ENCODE data around the gene PPL.

PPL gene

DNA sequence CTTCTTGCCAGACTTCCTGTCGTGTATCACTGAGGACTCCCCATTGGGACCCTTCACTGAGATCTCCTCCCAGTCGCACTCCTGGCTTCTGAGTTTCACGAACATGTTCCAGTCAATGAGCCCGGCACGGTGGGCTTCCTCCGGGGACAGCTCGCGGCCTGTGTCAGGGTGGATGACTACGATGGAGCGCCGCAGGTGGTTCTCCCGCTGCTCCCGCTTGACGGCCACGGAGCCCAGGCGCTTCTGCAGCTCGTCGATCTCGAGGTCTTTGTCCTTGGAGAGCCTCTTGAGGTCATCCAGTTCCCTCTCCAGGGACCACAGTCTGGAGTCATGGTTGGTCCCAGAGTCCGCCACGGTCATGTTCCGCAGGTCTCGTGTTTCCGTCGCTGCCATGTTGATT, 53.4 kb downstream of the PPL start:
- DNase-seq (ENCODE audit: low spot score), result no peak
- TF ChIP-seq CTCF (IDR thresholded peaks at IDR 0.05; ENCODE audit: borderline replicate concordance, control extremely low read depth, extremely low read depth, insufficient read depth, missing control alignments), result no peak
- in situ Hi-C loops (cut with MboI; ENCODE audit: low sequenced_read_pairs, unreplicated experiment), result no loop called here

DNA sequence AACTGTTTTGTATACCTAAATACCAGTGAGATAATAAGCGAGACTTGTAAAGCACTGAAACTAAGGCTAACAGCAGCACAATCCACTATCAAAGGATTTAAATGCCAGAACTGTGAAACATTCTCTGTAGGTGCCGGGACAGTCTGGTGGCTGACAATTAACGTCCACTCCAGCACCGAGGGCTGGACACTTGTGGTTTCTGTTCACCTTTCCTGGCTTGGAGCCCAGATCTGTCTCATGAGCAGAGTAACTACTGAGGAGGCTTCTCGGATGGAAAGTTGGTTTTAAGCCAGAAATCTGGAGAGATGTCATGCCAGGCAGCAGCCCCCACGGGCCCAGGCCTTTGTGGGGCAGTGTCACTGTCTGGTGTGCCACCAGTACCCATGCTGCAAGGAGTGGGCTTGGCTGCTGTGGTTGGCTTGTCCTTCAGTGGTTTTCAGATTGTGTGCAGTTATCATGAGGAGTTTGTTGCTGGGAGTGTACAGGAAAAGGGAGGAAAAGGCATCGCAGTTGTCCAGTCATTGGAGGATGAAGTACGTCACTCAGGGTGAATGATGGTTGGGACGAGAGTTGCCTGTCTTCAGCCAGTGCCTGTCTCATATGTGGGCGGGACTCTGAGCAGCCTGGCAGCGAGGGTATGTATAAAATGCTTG, 54.2 kb downstream of the PPL start:
- no peak for DNase-seq (ENCODE audit: low spot score)
- in situ Hi-C loops (cut with MboI; ENCODE audit: low sequenced_read_pairs, unreplicated experiment), result no loop called here
- TF ChIP-seq CTCF (IDR thresholded peaks at IDR 0.05; ENCODE audit: borderline replicate concordance, control extremely low read depth, extremely low read depth, insufficient read depth, missing control alignments), result no peak

DNA sequence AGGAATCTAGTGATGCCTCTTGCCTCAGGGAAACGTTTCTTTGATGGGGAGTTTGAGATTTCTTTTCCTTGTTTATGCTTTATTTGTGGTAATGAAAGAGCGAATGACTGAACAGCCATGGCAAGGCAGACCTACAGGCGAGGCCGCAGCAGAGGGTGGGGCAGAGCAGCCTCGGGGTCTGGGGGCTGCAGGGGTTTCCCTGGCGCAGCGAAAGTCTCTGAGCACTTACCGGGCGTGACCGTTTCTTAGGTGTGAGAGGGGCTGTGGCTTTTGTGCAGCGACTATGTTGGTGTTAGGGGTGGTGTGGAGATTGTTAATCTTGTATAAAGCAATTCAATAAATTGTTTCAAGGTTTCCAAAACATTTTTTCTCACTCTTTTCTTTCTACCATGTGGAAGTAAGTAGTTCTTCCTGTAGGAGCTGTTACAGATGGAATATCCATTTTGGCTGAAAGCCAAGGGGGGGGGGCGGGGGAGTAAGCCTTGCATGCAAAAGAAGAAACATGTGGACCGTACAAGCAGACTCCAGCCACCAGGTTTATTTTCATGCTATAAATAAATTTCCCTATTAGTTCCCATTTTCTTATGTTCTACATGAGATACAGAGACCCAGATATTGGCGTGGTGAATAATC, 54.8 kb downstream of the PPL start:
- no peak for TF ChIP-seq CTCF (IDR thresholded peaks at IDR 0.05; ENCODE audit: borderline replicate concordance, control extremely low read depth, extremely low read depth, insufficient read depth, missing control alignments)
- DNase-seq (ENCODE audit: low spot score), result no peak
- in situ Hi-C loops (cut with MboI; ENCODE audit: low sequenced_read_pairs, unreplicated experiment), result no loop called here

- no peak for TF ChIP-seq CTCF (IDR thresholded peaks at IDR 0.05; ENCODE audit: borderline replicate concordance, control extremely low read depth, extremely low read depth, insufficient read depth, missing control alignments)
- in situ Hi-C loops (cut with MboI; ENCODE audit: low sequenced_read_pairs, unreplicated experiment), result no loop called here
- DNase-seq (ENCODE audit: low spot score), result no peak
These were observed 56.9 kb downstream of the PPL start for GRCh38 chr16:4880006-4880580.

GRCh38 chr16:4879049-4879448, 57.9 kb downstream of the PPL start:
- TF ChIP-seq CTCF (IDR thresholded peaks at IDR 0.05; ENCODE audit: borderline replicate concordance, control extremely low read depth, extremely low read depth, insufficient read depth, missing control alignments), result no peak
- DNase-seq (ENCODE audit: low spot score), result no peak
- in situ Hi-C loops (cut with MboI; ENCODE audit: low sequenced_read_pairs, unreplicated experiment), result no loop called here

DNA sequence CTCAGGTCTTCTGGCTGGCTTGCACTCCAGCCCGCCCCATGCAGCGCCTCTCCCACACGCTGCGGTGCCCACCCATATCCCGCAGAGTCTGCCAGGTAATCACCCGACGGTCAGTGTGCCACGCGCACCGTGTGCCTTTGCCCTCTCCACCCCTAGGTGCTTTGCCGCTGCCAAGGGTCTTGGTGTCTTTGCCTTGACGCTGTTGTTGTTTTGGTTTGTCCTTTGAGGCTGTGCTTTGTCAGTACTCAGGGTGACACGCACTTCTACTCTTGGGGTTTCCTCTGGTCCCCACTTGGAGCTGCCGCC, 59.6 kb downstream of the PPL start:
- TF ChIP-seq CTCF (IDR thresholded peaks at IDR 0.05; ENCODE audit: borderline replicate concordance, control extremely low read depth, extremely low read depth, insufficient read depth, missing control alignments), result no peak
- in situ Hi-C loops (cut with MboI; ENCODE audit: low sequenced_read_pairs, unreplicated experiment), result no loop called here

More for the DNA sequence above, 59.6 kb downstream of the PPL start:
- no peak for DNase-seq (ENCODE audit: low spot score)

Measured in GM13976 (cell line).